ENCODE data around the gene E2F7. TPM values are rescaled to one million over a fixed set of nuclear protein-coding genes. Genes with fewer than 3 reads are reported as not detected.

E2F7 gene
- total RNA-seq, 4 donors from 2014 or later = 0.51 TPM; not detected in 3

DNA sequence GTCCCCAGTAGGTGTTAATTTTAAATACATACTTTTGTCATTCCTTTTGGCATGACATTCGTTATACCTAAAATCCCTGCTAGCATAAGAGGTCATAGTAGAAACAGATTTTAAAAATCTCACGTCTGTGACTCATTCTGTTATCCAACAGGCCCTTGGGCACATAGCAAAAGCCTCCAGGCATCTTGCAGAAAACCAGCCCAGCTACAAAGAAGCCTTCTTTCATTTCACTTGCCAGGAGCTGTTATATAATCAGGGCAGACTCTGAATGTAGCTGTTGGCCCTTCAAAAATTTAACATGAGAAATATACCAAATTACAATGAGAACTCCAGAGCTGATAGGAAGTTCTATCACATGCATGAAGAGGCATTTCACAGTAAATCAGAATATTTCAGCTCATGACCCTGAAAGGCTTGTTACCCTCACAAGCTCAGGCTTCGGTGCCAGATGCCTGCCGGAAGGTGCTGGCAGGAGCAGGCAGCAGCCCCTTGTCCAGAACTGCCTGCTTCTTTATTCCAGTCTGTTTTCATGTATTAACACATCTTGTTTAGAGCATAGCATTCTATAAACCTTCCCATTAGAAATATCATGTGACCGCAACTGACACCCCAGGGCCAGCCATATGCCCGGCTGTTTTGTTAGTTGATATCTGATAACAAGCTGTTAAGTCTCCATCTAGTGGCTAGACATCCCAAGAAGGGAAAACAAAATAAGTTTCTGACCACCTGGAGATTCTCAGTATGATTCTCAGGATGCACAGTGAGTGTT, 17.8 kb downstream of the E2F7 start:
- TF ChIP-seq, protein P1, sequence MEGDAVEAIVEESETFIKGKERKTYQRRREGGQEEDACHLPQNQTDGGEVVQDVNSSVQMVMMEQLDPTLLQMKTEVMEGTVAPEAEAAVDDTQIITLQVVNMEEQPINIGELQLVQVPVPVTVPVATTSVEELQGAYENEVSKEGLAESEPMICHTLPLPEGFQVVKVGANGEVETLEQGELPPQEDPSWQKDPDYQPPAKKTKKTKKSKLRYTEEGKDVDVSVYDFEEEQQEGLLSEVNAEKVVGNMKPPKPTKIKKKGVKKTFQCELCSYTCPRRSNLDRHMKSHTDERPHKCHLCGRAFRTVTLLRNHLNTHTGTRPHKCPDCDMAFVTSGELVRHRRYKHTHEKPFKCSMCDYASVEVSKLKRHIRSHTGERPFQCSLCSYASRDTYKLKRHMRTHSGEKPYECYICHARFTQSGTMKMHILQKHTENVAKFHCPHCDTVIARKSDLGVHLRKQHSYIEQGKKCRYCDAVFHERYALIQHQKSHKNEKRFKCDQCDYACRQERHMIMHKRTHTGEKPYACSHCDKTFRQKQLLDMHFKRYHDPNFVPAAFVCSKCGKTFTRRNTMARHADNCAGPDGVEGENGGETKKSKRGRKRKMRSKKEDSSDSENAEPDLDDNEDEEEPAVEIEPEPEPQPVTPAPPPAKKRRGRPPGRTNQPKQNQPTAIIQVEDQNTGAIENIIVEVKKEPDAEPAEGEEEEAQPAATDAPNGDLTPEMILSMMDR (IDR thresholded peaks at IDR 0.05; ENCODE audit: low read depth) = no peak

DNA sequence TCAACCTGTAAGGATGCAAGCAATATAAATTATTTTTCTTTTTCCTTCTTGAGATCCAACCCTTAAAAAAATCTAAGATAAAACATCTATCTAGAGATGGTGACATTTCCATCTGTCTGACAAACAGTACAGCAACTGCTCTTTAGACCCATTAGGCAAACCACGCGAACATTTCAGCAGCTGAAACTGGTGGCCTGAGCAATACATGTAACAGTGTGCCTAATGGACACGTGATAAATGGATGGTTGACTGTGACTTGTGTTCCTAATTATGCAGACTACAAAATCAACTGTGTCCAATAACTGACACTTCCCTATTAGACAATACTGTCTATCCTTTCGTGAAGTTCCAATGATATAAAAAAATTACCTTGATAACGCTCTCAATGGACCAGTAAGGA, 18.9 kb downstream of the E2F7 start:
- TF ChIP-seq, protein P1 (IDR thresholded peaks at IDR 0.05; ENCODE audit: low read depth) = no peak

DNA sequence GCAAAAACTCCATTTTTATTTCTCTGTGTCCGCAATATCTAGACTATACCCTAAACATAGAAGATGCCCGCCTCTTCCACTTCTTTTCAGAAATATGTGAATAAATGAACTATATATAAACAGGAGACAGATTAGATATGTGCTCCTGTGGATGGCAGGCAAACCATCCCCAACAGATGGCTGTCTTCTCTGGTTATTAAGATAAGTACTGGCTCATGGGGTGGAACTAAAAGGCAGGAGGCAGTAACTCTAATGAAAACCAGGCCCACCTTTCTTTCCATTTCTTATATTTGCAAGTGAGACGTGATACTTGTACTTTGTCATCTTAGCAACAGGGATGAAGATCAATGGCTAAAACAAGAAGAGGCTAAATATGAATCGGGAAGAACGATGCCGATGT, 20.2 kb downstream of the E2F7 start:
- TF ChIP-seq, protein P1 (IDR thresholded peaks at IDR 0.05; ENCODE audit: low read depth) = no peak

DNA sequence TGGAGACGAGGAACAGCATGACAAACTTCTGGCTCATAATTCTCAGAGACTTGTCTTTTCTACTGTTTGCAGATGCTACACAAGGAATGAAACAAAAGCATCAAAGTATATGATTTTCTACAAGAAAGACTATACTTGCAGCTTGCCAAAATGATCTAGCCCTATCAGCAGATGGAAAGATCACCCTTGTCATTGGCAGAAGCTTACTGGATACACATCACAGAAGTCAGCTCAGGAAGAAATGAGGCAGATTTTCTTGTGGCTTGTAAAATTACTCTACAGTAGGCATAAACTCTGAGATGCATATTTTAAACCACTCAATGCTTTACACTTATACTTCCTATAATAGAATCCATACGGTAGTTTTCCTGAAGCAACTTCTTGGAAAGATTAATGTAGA, 20.6 kb downstream of the E2F7 start:
- TF ChIP-seq, protein P1 (IDR thresholded peaks at IDR 0.05; ENCODE audit: low read depth) = no peak

DNA sequence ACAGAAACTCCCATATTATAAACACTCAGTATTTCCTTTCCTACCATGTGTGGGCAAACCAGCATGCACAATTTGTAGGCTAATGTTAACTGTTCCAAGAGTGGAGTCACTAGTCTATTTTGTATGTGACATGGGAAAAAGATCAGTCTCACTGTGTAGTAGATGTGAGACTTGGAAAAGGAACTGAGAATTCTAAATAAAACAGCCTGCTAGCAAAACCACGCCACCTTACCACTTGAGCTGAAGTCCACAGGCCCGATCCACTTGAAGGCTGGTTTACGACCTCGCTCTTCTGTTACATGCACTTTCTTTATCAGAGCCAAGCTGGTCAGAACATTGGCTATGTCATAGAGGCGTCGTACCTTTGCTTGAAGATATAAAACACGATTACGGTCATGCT, 22.5 kb downstream of the E2F7 start:
- TF ChIP-seq, protein P1 (IDR thresholded peaks at IDR 0.05; ENCODE audit: low read depth) = no peak

DNA sequence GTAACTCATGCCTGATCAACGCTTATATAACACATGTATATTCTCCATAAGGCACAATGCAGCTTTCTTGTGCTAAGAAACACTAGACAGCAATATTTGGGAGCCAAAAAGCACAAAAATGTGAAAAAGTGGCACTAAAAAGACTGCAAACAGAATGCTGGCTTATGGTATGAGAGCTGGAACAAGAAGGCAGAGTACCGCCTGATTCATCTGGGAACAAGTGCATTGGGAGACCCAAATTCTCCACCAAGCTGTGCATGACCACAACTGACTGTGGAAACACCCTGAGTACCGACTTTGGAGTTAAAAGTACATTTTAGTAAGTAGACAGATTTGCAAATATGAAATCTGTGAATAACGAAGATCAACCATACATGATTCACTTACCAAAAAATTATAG, 25.1 kb downstream of the E2F7 start:
- TF ChIP-seq, protein P1 (IDR thresholded peaks at IDR 0.05; ENCODE audit: low read depth) = no peak

DNA sequence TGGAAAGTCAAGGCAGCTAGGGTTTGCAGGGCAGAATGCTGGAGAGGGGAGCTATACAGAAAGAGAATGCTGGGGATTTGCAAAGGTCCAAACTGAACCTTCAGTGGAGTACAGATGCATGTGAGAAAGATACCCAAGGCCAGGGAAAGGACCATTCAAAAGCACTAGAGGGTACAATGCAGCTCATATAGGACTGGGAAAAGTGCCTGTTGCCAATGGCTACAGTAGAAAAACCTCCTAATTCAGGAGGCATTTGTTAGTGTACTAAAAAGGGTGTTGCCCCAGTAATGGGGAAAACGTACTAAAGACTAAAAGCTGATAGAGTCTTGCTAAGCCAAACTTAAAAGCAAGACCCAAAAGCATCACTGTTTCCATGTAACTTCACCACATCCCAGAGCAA, 30.1 kb downstream of the E2F7 start:
- TF ChIP-seq, protein P1 (IDR thresholded peaks at IDR 0.05; ENCODE audit: low read depth) = no peak
